Activated T-cell treated with anti-CD3 and anti-CD28 coated beads, Interleukin-2, amount 50 U/mL, for 48 hours (primary cell): ENCODE measurements around the gene UCP3.
A peak's percentile ranks its signal among the peaks of the same experiment; 100 is the strongest.

Source experiments
- DNase-seq, 2 experiments: peaks; one replicate each; pipeline ENCODE4 v3.0.0-alpha.2; 2020

The UCP3 gene

GRCh38 chr11:73950869-73951710 is 57.8 kb downstream of the UCP3 start, which contains the start of gene DNAJB13:
TSS of gene DNAJB13 (plus strand) at chr11:73951026. CDS start at chr11:73951070, 44 bp downstream.
- peak; percentile 33 to 40 for DNase-seq
